SKM-1 treated with dmso at 0.1 percent for 144 hours (cell line): ENCODE measurements around the gene C3orf33.
A peak's percentile ranks its signal among the peaks of the same experiment; 100 is the strongest.

Experiments
- DNase-seq: peaks from one replicate; lab custom pipeline; 2025; ENCODE audit not compliant: unreplicated experiment; lab: John Stamatoyannopoulos, UW

C3orf33 gene

DNA sequence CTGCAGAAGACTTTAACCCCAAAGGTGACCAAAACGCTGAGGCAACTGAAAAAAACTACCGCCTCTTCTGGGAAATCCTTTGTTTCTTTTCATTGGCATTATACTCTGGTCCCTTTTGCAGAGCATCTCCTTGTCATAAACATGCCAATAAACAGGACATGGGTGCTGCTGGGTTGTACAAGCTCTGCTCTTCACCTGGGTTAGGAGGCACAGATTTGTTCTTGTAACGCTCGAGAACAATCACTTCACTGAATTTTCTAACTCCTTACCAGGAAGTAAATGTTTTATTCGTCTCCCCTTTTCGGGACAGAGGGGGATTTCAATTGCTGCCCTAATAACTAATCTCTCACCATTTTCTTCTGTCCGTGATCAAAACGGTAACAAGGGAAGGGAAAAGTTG, 62.5 kb downstream of the C3orf33 start:
- no peak for DNase-seq

DNA sequence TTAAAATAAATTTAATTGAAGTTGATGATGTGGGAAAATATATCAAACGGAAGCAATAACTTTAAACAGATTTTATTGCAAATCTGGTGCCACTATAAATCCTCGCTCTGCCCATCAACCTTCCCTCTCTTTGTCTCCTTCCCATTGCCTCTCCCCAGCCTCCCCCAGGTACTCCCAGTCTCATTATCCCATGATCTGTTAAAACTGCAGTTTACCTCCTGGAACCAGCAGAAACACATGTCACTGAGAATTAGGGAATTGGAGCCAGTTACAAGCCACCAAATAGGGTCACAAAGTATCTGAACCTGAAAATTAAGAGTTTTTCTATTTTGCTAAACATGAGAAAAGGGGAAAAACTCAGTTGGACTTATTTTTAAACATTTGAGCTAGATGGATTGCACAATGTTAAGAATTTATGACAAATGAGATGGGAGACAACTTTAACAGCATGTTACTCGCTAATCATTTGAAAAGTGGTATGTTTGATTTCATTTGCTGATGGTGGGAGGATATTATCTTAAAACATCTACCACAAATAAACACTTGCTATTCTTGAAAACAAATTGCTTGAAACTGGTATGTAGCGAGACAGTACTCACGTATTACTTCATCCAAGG, 63.6 kb downstream of the C3orf33 start:
- no peak for DNase-seq

DNA sequence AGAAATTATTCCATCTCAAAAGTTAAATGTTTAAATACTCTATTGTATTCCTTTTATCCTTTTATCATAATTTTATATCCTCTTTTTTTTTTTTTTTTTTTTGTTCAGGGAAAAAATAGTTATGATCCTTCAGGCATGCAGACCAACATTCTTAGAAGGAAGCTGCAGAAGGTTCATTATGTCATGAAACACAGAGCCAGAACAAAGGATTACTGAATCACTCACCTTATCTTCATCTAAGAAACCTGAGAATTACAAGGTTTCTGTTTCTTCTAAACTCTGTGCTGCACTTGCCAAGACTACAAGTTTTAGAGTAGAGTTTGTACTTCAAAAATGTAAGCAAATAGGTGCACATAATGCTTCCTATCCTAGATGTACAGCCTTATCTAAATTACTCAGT, 64.5 kb downstream of the C3orf33 start:
- DNase-seq = no peak

DNA sequence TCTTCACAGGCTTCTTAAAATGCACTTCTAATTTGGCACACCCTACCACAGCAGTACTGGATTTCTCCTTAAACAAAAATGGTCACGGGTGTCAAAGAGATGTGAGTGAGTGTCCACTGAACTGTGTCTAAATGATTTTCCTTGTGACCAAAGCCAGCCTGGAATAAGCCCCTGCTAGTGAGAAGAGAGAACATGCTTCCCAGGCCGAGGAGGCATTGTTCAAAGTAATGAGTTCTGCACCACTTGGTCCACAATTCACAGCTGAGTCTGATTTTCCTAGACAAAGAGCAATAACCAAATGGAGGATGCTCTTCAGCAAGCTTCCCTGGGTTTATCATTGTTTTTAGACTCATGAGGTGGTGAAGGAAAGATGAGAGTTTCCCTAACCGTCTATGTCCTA, 65.0 kb downstream of the C3orf33 start:
- DNase-seq = no peak

DNA sequence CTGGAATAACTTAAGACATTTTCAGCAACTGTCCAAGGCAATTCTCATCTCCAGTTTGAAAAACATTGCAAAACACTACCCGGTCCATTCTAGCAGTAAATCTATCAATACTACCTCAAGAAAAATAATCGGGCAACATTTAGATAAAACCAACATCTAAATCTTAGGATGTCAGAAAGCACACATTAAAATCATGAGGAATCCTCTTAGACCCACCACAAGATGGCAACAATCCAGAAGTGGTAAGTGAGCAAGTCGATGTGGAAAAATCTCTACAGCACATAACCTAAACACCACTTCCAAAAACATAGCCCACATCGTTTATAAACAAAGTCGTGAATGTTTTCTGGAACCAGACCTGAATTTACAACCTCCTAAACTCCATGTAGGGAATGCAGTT, 66.9 kb downstream of the C3orf33 start:
- DNase-seq = no peak

GRCh38 chr3:155738580-155739076, 67.5 kb downstream of the C3orf33 start:
- no peak for DNase-seq

DNA sequence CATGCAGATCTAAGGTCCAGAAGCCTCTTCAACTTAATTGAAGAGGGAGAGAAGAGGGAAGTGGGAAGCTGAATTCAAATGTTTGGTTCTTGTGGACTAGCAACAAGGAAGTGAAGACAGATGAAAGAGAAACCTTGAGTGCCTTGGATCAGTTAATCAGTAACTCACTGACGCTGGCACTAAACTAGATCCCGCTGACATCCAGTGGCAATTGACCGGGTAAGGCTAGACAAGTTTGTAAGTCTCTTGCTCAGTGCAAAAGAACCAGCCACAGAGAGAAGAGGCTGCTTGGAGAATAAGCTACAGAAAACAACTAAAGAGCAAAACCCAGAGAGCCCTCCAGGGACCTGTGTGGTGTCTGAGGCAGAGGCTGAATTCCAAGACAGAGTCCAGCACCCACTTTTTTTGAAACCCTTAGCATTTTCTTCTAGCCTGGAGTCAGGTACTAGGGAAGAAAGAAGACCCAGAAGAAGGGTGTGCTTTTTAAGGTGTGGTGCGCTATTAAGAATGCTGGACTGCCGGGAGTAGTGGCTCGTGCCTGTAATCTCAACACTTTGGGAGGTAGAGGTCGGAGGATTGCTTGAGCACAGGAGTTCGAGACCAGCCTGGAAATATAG, 68.1 kb downstream of the C3orf33 start:
- DNase-seq = peak; percentile 72

GRCh38 chr3:155736381-155736780, 69.7 kb downstream of the C3orf33 start:
- no peak for DNase-seq

DNA sequence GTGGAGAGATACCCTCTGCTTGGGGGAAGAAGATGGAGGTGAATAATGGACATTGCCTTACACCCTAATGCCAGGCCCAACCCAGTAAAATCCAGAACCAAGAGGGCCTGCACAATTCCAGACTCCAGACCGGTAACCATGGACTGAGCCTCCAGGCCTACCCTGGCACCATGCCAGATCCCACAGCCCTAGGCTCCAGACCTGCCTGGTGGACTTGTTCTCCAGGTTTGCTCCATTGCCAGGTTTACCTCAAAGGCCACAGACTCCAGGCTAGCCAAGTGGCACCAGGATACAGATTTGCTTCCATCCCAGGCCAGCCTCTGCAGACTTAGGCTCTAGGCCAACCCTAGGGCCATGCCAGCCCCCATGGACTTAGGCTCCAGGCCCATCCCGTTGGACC, 75.2 kb downstream of the C3orf33 start:
- no peak for DNase-seq

DNA sequence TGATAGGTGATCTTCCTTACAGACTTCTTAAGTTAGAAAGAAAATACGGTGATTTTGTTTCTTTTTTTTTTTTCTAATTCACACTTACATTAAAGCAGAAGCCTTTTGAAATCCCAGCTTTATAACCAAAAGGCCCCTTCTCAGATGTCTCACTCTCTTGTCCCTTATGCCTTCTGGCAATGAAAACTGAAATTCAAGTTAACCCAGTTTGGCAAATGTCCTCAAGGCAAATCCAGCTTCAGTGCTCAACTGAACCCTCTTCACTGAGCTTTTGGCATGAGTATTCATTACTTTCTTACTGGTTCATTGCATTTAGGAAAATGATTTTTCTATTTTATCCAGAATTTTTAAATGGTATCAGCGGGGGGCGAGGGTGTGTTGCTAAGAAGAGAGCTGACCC, 78.2 kb downstream of the C3orf33 start:
- no peak for DNase-seq

GRCh38 chr3:155714295-155714718, 91.8 kb downstream of the C3orf33 start:
- no peak for DNase-seq
